Astrocyte (in vitro differentiated cells and primary cell): ENCODE measurements around the gene PTPRN2. TPM values are rescaled to one million over a fixed set of nuclear protein-coding genes. Genes with fewer than 3 reads are reported as not detected.
"Not testable (repeated sequence)": the region's sequence is repeated elsewhere in the genome, so short reads cannot be mapped to it uniquely, and the experiment has no call there.

Source experiments
- DNase-seq: peaks from one replicate; pipeline ENCODE4 v3.0.0-alpha.2; 2010; ENCODE audit warnings: low read depth
- FAIRE-seq: peaks from 2 replicates; lab custom pipeline; 2011; peaks lifted over from hg19 to GRCh38; lab: Jason Lieb, UNC
- H2AFZ ChIP-seq: 2 replicates; pipeline ENCODE4 v1.6.0; 2012; ENCODE audit warnings: low read depth, low read length, inconsistent platforms
- H3K27ac ChIP-seq: 2 replicates; pipeline ENCODE4 v1.5.1; 2011; ENCODE audit warnings: low read depth, low read length, inconsistent platforms
- H3K27me3 ChIP-seq: 2 replicates; pipeline ENCODE4 v1.6.0; 2011; ENCODE audit warnings: low read length, inconsistent platforms; ENCODE audit not compliant: insufficient read depth
- H3K36me3 ChIP-seq: 2 replicates; pipeline ENCODE4 v1.5.1; 2011; ENCODE audit warnings: low read length, inconsistent platforms; ENCODE audit not compliant: insufficient read depth
- H3K4me1 ChIP-seq: 2 replicates; pipeline ENCODE4 v1.5.1; 2011; ENCODE audit warnings: low read length, inconsistent platforms; ENCODE audit not compliant: insufficient read depth
- H3K4me2 ChIP-seq: 2 replicates; pipeline ENCODE4 v1.6.0; 2012; ENCODE audit warnings: low read length, inconsistent platforms
- H3K4me3 ChIP-seq: 2 replicates; pipeline ENCODE4 v1.5.1; 2011; ENCODE audit warnings: low read depth, mild to moderate bottlenecking, low read length, inconsistent platforms; ENCODE audit not compliant: insufficient read depth
- H3K79me2 ChIP-seq: 2 replicates; pipeline ENCODE4 v1.6.0; 2012; ENCODE audit warnings: mild to moderate bottlenecking, low read length, inconsistent platforms; ENCODE audit not compliant: insufficient read depth
- H3K9ac ChIP-seq: 2 replicates; pipeline ENCODE4 v1.6.0; 2012; ENCODE audit warnings: mild to moderate bottlenecking, low read length, inconsistent platforms
- H3K9me3 ChIP-seq: 2 replicates; pipeline ENCODE4 v1.5.1; 2012; ENCODE audit warnings: low read depth, mild to moderate bottlenecking, low read length, inconsistent platforms; ENCODE audit not compliant: insufficient read depth
- H4K20me1 ChIP-seq: 2 replicates; pipeline ENCODE4 v1.6.0; 2012; ENCODE audit warnings: low read length, inconsistent platforms; ENCODE audit not compliant: insufficient read depth
- H3K27ac Mint-ChIP-seq: one replicate; pipeline ENCODE4 v1.8.0; 2021; ENCODE audit warnings: mild to moderate bottlenecking, mixed read lengths; ENCODE audit not compliant: unreplicated experiment
- H3K27me3 Mint-ChIP-seq: one replicate; pipeline ENCODE4 v1.8.0; 2021; ENCODE audit warnings: low read depth, mixed read lengths; ENCODE audit not compliant: unreplicated experiment
- H3K36me3 Mint-ChIP-seq: one replicate; pipeline ENCODE4 v1.8.0; 2021; ENCODE audit warnings: low read depth, mixed read lengths; ENCODE audit not compliant: unreplicated experiment
- H3K4me1 Mint-ChIP-seq: one replicate; pipeline ENCODE4 v1.8.0; 2021; ENCODE audit warnings: low read depth, mixed read lengths; ENCODE audit not compliant: unreplicated experiment
- H3K4me3 Mint-ChIP-seq: one replicate; pipeline ENCODE4 v1.8.0; 2021; ENCODE audit warnings: mild to moderate bottlenecking, moderate library complexity, mixed read lengths; ENCODE audit not compliant: unreplicated experiment
- H3K9me3 Mint-ChIP-seq: one replicate; pipeline ENCODE4 v1.8.0; 2021; ENCODE audit warnings: mild to moderate bottlenecking, mixed read lengths; ENCODE audit not compliant: unreplicated experiment
- CTCF ChIP-seq: IDR thresholded peaks from 2 replicates; pipeline ENCODE4 v1.5.1; 2011; ENCODE audit warnings: low read depth, mild to moderate bottlenecking, inconsistent platforms, low read length, moderate library complexity; ENCODE audit not compliant: insufficient read depth
- EZH2 ChIP-seq: IDR thresholded peaks from 2 replicates; pipeline ENCODE4 v1.6.1; 2012; ENCODE audit warnings: mild to moderate bottlenecking, low read length, inconsistent platforms; ENCODE audit not compliant: insufficient read depth
- total RNA-seq: library from RNA; stranded (reverse); gene quantifications from 2 replicates; pipeline ENCODE4 v1.2.1, GENCODE V29; 2021

Gene PTPRN2
- total RNA-seq, 1 donor from 2014 or later = 0.09 TPM

- DNase-seq (peak; percentile 98), FAIRE-seq (peak; percentile 20)
- H3K36me3 ChIP-seq = no peaks in the 10 kb centered on the region
- peaks cover 17% of the 10 kb centered on the region for H3K9me3 Mint-ChIP-seq
- no peak overlapping the region for H3K4me3 Mint-ChIP-seq
- peak overlapping the region; percentile 61 for H2AFZ ChIP-seq
- peak overlapping the region; percentile 76 for H3K9ac ChIP-seq
- no peaks in the 10 kb centered on the region for H3K4me1 Mint-ChIP-seq
- no peak overlapping the region for H3K27ac Mint-ChIP-seq
- peak overlapping the region; percentile 32 for H3K4me3 ChIP-seq
- no peaks in the 10 kb centered on the region for H3K9me3 ChIP-seq
- peak overlapping the region; percentile 91 for H3K27ac ChIP-seq
- no peaks in the 10 kb centered on the region for H4K20me1 ChIP-seq
- no peaks in the 10 kb centered on the region for H3K36me3 Mint-ChIP-seq
- H3K4me2 ChIP-seq = peak overlapping the region; percentile 77
- H3K27me3 Mint-ChIP-seq = no peaks in the 10 kb centered on the region
- H3K79me2 ChIP-seq = peaks cover 11% of the 10 kb centered on the region
- H3K27me3 ChIP-seq = no peaks in the 10 kb centered on the region
- H3K4me1 ChIP-seq = peaks cover 40% of the 10 kb centered on the region
- no peak for TF ChIP-seq EZH2
- no peak for TF ChIP-seq CTCF
Observed at GRCh38 chr7:157564517-157565177, 1023.0 kb downstream of the PTPRN2 start.

GRCh38 chr7:157563467-157564135 is 1024.0 kb downstream of the PTPRN2 start:
- H3K36me3 ChIP-seq, H3K36me3 Mint-ChIP-seq, H2AFZ ChIP-seq, H3K27me3 Mint-ChIP-seq, H3K4me3 ChIP-seq, H3K9ac ChIP-seq, DNase-seq, FAIRE-seq, H3K4me1 Mint-ChIP-seq, H3K4me2 ChIP-seq, H3K9me3 ChIP-seq, H3K27me3 ChIP-seq, H3K4me3 Mint-ChIP-seq, H3K27ac Mint-ChIP-seq, H4K20me1 ChIP-seq, H3K27ac ChIP-seq: not testable (repeated sequence)
- Histone ChIP-seq H3K4me1 (peaks cover 30% of the 10 kb centered on the region), H3K79me2 (peaks cover 11% of the 10 kb centered on the region)
- peaks cover 16% of the 10 kb centered on the region for H3K9me3 Mint-ChIP-seq

- H2AFZ ChIP-seq, H3K4me1 Mint-ChIP-seq, H3K36me3 Mint-ChIP-seq, H3K79me2 ChIP-seq, FAIRE-seq, H3K9ac ChIP-seq, H4K20me1 ChIP-seq, H3K27ac Mint-ChIP-seq, H3K4me3 Mint-ChIP-seq, H3K9me3 ChIP-seq, H3K4me3 ChIP-seq, H3K27me3 Mint-ChIP-seq, H3K36me3 ChIP-seq, H3K4me2 ChIP-seq, DNase-seq, H3K27me3 ChIP-seq, H3K27ac ChIP-seq: not testable (repeated sequence)
- peaks cover 22% of the 10 kb centered on the region for H3K4me1 ChIP-seq
- H3K9me3 Mint-ChIP-seq = peaks cover 16% of the 10 kb centered on the region
Observed at GRCh38 chr7:157562522-157563398, 1024.9 kb downstream of the PTPRN2 start.
